IMR-90 (cell line): ENCODE results near the gene MAP2K5. TPM values are rescaled to one million over a fixed set of nuclear protein-coding genes. Genes with fewer than 3 reads are reported as not detected.

Experiments used
- ATAC-seq: fragments of 200-7000 bp; cut with Tn5 transposase; 2 replicates; pipeline ENCODE4 v1.9.1; 2020; ENCODE audit warnings: low read depth, mild to moderate bottlenecking, moderate library complexity
- BruUV-seq: library from RNA; stranded (reverse); fragments of 400-500 nt; replicated peaks from 2 replicates; lab custom pipeline; 2021; lab: Mats Ljungman, UMichigan
- CTCF ChIA-PET: fragments of 300-600 bp; formaldehyde crosslinking; extraction: SDS; loops from one replicate; lab custom pipeline; 2021; ENCODE audit warnings: antibody characterized with exemption; lab: Yijun Ruan, JAX
- POLR2A ChIA-PET: fragments of 300-600 bp; sonication (Branson Sonifier 250); formaldehyde crosslinking; loops from one replicate; lab custom pipeline; 2022; ENCODE audit warnings: antibody characterized with exemption; ENCODE audit not compliant: unreplicated experiment; lab: Charles Lee
- DNase-seq: peaks from one replicate; pipeline ENCODE4 v3.0.0; 2013
- H2AFZ ChIP-seq: replicated peaks from 2 replicates; pipeline ENCODE3; 2013; ENCODE audit warnings: low read length, mild to moderate bottlenecking; ENCODE audit not compliant: poor library complexity
- H2AK5ac ChIP-seq: 2 replicates; pipeline ENCODE4 v1.6.1; 2013; ENCODE audit warnings: low read depth, low read length, inconsistent platforms
- H2AK9ac ChIP-seq: replicated peaks from 2 replicates; pipeline ENCODE3; 2013; ENCODE audit warnings: mild to moderate bottlenecking, low read depth, low read length, moderate library complexity; ENCODE audit not compliant: poor library complexity
- H2BK120ac ChIP-seq: 2 replicates; pipeline ENCODE4 v1.6.1; 2013; ENCODE audit warnings: low read depth, low read length, inconsistent platforms
- H2BK15ac ChIP-seq: 3 replicates; pipeline ENCODE4 v1.6.1; 2013; ENCODE audit warnings: low read depth, low read length, inconsistent platforms
- H2BK20ac ChIP-seq: 2 replicates; pipeline ENCODE4 v1.6.1; 2013; ENCODE audit warnings: low read depth, mild to moderate bottlenecking, inconsistent platforms, low read length, moderate library complexity
- H2BK5ac ChIP-seq: 2 replicates; pipeline ENCODE4 v1.6.1; 2013; ENCODE audit warnings: mild to moderate bottlenecking, low read depth, low read length, inconsistent platforms; ENCODE audit not compliant: poor library complexity, severe bottlenecking
- H3K14ac ChIP-seq: replicated peaks from 2 replicates; pipeline ENCODE4 v1.6.1; 2013; ENCODE audit warnings: low read depth, low read length, inconsistent platforms
- H3K18ac ChIP-seq: 2 replicates; pipeline ENCODE4 v1.6.1; 2013; ENCODE audit warnings: low read depth, low read length, control low read depth
- H3K23ac ChIP-seq: 2 replicates; pipeline ENCODE4 v1.6.1; 2013; ENCODE audit warnings: low read depth, low read length, inconsistent platforms
- H3K27ac ChIP-seq: 2 replicates; pipeline ENCODE4 v1.5.1; 2013; ENCODE audit warnings: mild to moderate bottlenecking, control low read depth, low read length; ENCODE audit not compliant: insufficient read depth
- H3K27me3 ChIP-seq: 2 replicates; pipeline ENCODE4 v1.6.1; 2013; ENCODE audit warnings: low read length; ENCODE audit not compliant: control insufficient read depth, insufficient read depth
- H3K36me3 ChIP-seq: 2 replicates; pipeline ENCODE4 v1.6.1; 2013; ENCODE audit warnings: low read length, mixed read lengths; ENCODE audit not compliant: control insufficient read depth, insufficient read depth
- H3K4ac ChIP-seq: 2 replicates; pipeline ENCODE4 v1.6.1; 2013; ENCODE audit warnings: low read depth, low read length, inconsistent platforms
- H3K4me1 ChIP-seq: 2 replicates; pipeline ENCODE4 v1.6.1; 2013; ENCODE audit warnings: low read length, mixed read lengths; ENCODE audit not compliant: control insufficient read depth, insufficient read depth
- H3K4me2 ChIP-seq: 2 replicates; pipeline ENCODE4 v1.6.1; 2013; ENCODE audit warnings: low read depth, mild to moderate bottlenecking, control low read depth, low read length, moderate library complexity
- H3K4me3 ChIP-seq: 2 replicates; pipeline ENCODE4 v1.5.1; 2013; ENCODE audit warnings: low read depth, mild to moderate bottlenecking, control low read depth, low read length, moderate library complexity; ENCODE audit not compliant: insufficient read depth
- H3K56ac ChIP-seq: 2 replicates; pipeline ENCODE4 v1.6.1; 2013; ENCODE audit warnings: low read length, inconsistent platforms; ENCODE audit not compliant: insufficient read depth; ENCODE audit errors: extremely low read depth
- H3K79me1 ChIP-seq, 2 experiments: 2 replicates each; pipeline ENCODE4 v1.6.1; 2013; ENCODE audit warnings: low read length in 2 of 2, inconsistent platforms in 1 of 2, low read depth in 1 of 2
- H3K9ac ChIP-seq: 2 replicates; pipeline ENCODE4 v1.6.1; 2013; ENCODE audit warnings: low read depth, low read length, control low read depth
- H3K9me1 ChIP-seq: 2 replicates; pipeline ENCODE4 v1.6.1; 2013; ENCODE audit warnings: low read length, inconsistent platforms; ENCODE audit not compliant: insufficient read depth
- H3K9me3 ChIP-seq: 2 replicates; pipeline ENCODE4 v1.6.1; 2013; ENCODE audit warnings: low read length; ENCODE audit not compliant: control insufficient read depth, insufficient read depth
- H4K20me1 ChIP-seq: 2 replicates; pipeline ENCODE4 v1.6.1; 2013; ENCODE audit warnings: low read length, inconsistent platforms; ENCODE audit not compliant: insufficient read depth
- H4K5ac ChIP-seq: 2 replicates; pipeline ENCODE4 v1.6.1; 2013; ENCODE audit warnings: mild to moderate bottlenecking, low read depth, low read length, control low read depth
- H4K8ac ChIP-seq, 2 experiments: 2 replicates each; pipeline ENCODE4 v1.6.1; 2013; ENCODE audit warnings: low read depth in 2 of 2, low read length in 2 of 2, control low read depth in 1 of 2, inconsistent platforms in 1 of 2
- H4K91ac ChIP-seq: 2 replicates; pipeline ENCODE4 v1.6.1; 2013; ENCODE audit warnings: low read depth, low read length, inconsistent platforms; ENCODE audit not compliant: insufficient read depth
- BHLHE40 ChIP-seq: fragments of 150-350 bp; IDR thresholded peaks from 2 replicates; pipeline ENCODE4 v1.6.1; 2016; ENCODE audit warnings: mild to moderate bottlenecking, low read depth, low read length
- CEBPB ChIP-seq: IDR thresholded peaks from 2 replicates; pipeline ENCODE4 v1.6.1; 2012; ENCODE audit warnings: low read depth, low read length, improper control_type of control experiment
- MAFK ChIP-seq: IDR thresholded peaks from 2 replicates; pipeline ENCODE4 v1.6.1; 2012; ENCODE audit warnings: low read depth, low read length, improper control_type of control experiment
- MAZ ChIP-seq: IDR thresholded peaks from 2 replicates; pipeline ENCODE4 v1.6.1; 2012; ENCODE audit warnings: low read depth, mild to moderate bottlenecking, low read length, improper control_type of control experiment, moderate library complexity, borderline replicate concordance
- MXI1 ChIP-seq: IDR thresholded peaks from 2 replicates; pipeline ENCODE4 v1.6.1; 2012; ENCODE audit warnings: low read depth, mild to moderate bottlenecking, low read length, moderate library complexity, borderline replicate concordance
- RFX5 ChIP-seq: IDR thresholded peaks from 2 replicates; pipeline ENCODE4 v1.8.0; 2012; ENCODE audit warnings: low read depth, mild to moderate bottlenecking, low read length, moderate library complexity
- SMC3 ChIP-seq: fragments of 150-350 bp; IDR thresholded peaks from 2 replicates; pipeline ENCODE4 v1.6.1; 2016; ENCODE audit warnings: low read depth, mild to moderate bottlenecking, antibody characterized with exemption, low read length, moderate library complexity
- WGBS, 2 experiments: methylation state at CpG; one replicate each; pipeline versions ENCODE4 v1.1.5 to v1.1.7; 2013; ENCODE audit warnings: missing lambda C conversion rate in 2 of 2; ENCODE audit not compliant: insufficient read length in 1 of 2; ENCODE audit errors: extremely low coverage in 2 of 2; 5-methylcytosine and 5-hydroxymethylcytosine counted together
- dilution Hi-C: fragments of 300-500 bp; cut with HindIII; formaldehyde crosslinking; loops from one replicate; pipeline ENCODE4 v1.14.3; 2018; ENCODE audit warnings: low sequenced_read_pairs; ENCODE audit not compliant: unreplicated experiment
- in situ Hi-C: fragments of 300-500 bp; cut with MboI; formaldehyde crosslinking; loops from 3 replicates; pipeline ENCODE4 v1.14.3; 2019; ENCODE audit warnings: low sequenced_read_pairs, inconsistent platforms, mixed read lengths
- intact Hi-C: fragments of 100-400 bp; cut with micrococcal nuclease; formaldehyde crosslinking; loops from 2 replicates; pipeline ENCODE4 v1.10.0; 2022
- polyA plus RNA-seq, 3 experiments: library from polyadenylated mRNA; depleted of rRNA; stranded (reverse); fragments of >200 nt; gene quantifications; 2 replicates each; pipeline ENCODE4 v1.2.3, GENCODE V29; 2012; ENCODE audit warnings: low replicate concordance in 1 of 3
- total RNA-seq: library from RNA; depleted of rRNA; stranded (reverse); fragments of >200 nt; gene quantifications from 2 replicates; pipeline ENCODE4 v1.2.3, GENCODE V29; 2012
- TF ChIP-seq, protein P1 (sequence below): fragments of 150-350 bp; IDR thresholded peaks from 2 replicates; pipeline ENCODE4 v1.6.1; 2016; ENCODE audit warnings: low read depth, mild to moderate bottlenecking, low read length, moderate library complexity, borderline replicate concordance

The MAP2K5 gene
- total and polyA plus RNA-seq, 2 of the 4 experiments (the other 2 are of a cell fraction): 1.6 to 6.1 TPM

DNA sequence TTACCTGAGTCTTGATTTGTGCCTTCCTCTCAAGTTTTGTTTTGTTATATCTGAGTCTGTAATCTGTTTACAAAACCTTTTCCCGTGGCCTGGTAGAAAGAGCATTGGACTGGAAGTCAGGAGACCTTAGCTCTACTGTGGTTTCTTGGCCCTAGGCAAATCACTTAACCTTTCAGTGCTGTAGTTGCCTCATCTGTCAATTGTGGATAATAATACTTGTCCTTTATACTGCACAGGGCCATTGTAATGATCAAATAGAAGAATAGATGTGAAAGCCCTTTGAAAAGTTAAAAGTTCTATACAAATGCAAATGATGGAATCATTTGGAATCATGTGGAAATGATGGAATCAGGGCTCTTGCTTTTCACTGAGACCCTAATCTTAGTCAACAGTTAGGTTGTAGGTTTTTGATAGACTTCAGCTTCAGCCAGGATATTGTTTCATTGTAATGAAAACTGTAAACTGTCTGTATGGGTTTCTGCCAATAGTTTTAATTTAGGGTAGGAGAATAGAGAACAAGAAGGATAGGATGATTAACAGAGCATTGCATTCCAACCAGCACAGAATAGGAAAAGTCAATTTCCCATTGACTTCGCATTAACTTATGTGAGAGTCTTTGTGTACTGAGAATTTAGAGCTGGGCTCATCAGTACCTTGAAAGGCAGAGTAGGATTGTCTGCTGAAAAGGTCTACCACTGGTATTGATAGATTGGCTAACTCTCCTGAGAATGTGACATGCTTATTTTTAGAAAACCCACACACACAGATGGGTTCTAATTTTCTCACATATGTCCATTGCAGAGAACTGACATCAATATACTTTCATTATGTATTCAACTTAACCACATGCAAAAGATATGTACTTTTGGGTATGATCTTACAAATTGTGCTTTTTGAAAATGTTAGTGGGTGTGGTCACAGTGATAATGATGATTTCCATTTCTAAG, 21.8 kb downstream of the MAP2K5 start:
- Histone ChIP-seq H2BK120ac (no peak overlapping the region), H3K27ac (no peak overlapping the region), H3K23ac (no peak overlapping the region), H3K4me1 (no peaks in the 10 kb centered on the region), H3K4me3 (no peak overlapping the region), H2BK15ac (no peak overlapping the region), H3K14ac (no peak overlapping the region), H2BK5ac (no peak overlapping the region), H4K91ac (no peak overlapping the region), H3K79me1 (peaks cover 3 to 6% of the 10 kb centered on the region in 2 experiments; a peak in 2 of 4 replicates), H3K4ac (no peak overlapping the region), H3K9me1 (no peaks in the 10 kb centered on the region), H2BK20ac (no peak overlapping the region), H3K18ac (no peak overlapping the region), H2AK5ac (no peak overlapping the region), H3K36me3 (peaks cover 2% of the 10 kb centered on the region), H4K20me1 (no peaks in the 10 kb centered on the region), H3K4me2 (no peak overlapping the region), H2AK9ac (no peak overlapping the region), H4K8ac (no peak overlapping the region), H3K9me3 (no peaks in the 10 kb centered on the region), H3K27me3 (no peaks in the 10 kb centered on the region), H2AFZ (no peak overlapping the region), H3K56ac (no peak overlapping the region), H3K9ac (no peak overlapping the region), H4K5ac (no peak overlapping the region)
- intact Hi-C loops (no loop called here), in situ Hi-C loops (no loop called here), dilution Hi-C loops (no loop called here)
- ATAC-seq: no peak
- no CpG with 5 or more reads among the region's 2 CpGs for WGBS, 2 experiments
- BruUV-seq: no TSS peak
- ChIA-PET CTCF (no interaction called here), POLR2A (no interaction called here)
- DNase-seq: no peak
- TF ChIP-seq, protein P1, sequence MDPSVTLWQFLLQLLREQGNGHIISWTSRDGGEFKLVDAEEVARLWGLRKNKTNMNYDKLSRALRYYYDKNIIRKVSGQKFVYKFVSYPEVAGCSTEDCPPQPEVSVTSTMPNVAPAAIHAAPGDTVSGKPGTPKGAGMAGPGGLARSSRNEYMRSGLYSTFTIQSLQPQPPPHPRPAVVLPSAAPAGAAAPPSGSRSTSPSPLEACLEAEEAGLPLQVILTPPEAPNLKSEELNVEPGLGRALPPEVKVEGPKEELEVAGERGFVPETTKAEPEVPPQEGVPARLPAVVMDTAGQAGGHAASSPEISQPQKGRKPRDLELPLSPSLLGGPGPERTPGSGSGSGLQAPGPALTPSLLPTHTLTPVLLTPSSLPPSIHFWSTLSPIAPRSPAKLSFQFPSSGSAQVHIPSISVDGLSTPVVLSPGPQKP: no peak
- TF ChIP-seq RFX5 (no peak), BHLHE40 (no peak), CEBPB (no peak), SMC3 (no peak), MAFK (no peak), MXI1 (no peak), MAZ (no peak)
